Measurements from ENCODE around the gene UPK1A. TPM values are rescaled to one million over a fixed set of nuclear protein-coding genes. Genes with fewer than 3 reads are reported as not detected.
A peak's percentile ranks its signal among the peaks of the same experiment; 100 is the strongest.

The UPK1A gene
- polyA plus RNA-seq, 1 donor from 2014 or later, result not detected

DNA sequence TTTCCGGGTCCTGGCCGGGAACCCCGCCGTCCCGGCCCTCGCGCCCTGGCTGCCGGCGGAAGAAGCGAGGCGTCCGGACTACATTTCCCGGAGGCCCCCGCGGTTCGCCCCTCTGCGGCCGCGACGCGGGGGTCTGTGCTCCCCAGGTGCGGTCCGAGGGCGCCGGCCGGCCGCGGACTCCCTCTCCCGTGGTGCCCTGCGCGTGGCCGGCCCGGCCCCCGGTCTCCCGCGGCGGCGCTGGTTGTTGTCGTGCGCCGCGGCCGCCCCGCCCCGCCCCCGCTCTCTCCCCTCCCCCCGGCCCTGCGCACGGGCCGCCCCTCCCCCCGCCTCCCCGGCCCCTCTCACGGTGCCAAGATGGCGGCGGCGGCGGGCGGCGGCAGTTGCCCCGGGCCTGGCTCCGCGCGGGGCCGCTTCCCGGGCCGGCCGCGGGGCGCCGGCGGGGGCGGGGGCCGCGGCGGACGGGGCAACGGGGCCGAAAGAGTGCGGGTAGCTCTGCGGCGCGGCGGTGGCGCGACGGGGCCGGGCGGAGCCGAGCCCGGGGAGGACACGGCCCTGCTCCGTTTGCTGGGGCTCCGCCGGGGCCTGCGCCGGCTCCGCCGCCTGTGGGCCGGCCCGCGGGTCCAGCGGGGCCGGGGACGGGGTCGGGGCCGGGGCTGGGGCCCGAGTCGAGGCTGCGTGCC, 51.5 kb downstream of the UPK1A start, which contains the start of gene KMT2B:
TSS of gene KMT2B (plus strand) at position 339 of the 680 bp plus-strand sequence. CDS start at position 355, 16 bp downstream.
- peak within 1 kb of the TSS; percentile 76 for H3K4me2 ChIP-seq (ENCODE audit: low read length)
- H3K9me3 ChIP-seq (ENCODE audit: low read length), result no peaks in the 10 kb centered on the region
- H3K27ac ChIP-seq (ENCODE audit: low read length), result peak within 1 kb of the TSS; percentile 71
- H3K9me2 ChIP-seq (ENCODE audit: insufficient read depth, low read length), result no peaks in the 10 kb centered on the region
- no peaks in the 10 kb centered on the region for H3K36me3 ChIP-seq (ENCODE audit: insufficient read depth, low read length)
- peak within 1 kb of the TSS; percentile 82 for H3K9ac ChIP-seq (ENCODE audit: low read length)
- peak within 1 kb of the TSS; percentile 99 for H3K4me3 ChIP-seq (ENCODE audit: low read length)
- H3K79me2 ChIP-seq (replicated peaks; ENCODE audit: insufficient read depth, low read length), result peaks cover 22% of the 10 kb centered on the region
- TF ChIP-seq, protein P1, sequence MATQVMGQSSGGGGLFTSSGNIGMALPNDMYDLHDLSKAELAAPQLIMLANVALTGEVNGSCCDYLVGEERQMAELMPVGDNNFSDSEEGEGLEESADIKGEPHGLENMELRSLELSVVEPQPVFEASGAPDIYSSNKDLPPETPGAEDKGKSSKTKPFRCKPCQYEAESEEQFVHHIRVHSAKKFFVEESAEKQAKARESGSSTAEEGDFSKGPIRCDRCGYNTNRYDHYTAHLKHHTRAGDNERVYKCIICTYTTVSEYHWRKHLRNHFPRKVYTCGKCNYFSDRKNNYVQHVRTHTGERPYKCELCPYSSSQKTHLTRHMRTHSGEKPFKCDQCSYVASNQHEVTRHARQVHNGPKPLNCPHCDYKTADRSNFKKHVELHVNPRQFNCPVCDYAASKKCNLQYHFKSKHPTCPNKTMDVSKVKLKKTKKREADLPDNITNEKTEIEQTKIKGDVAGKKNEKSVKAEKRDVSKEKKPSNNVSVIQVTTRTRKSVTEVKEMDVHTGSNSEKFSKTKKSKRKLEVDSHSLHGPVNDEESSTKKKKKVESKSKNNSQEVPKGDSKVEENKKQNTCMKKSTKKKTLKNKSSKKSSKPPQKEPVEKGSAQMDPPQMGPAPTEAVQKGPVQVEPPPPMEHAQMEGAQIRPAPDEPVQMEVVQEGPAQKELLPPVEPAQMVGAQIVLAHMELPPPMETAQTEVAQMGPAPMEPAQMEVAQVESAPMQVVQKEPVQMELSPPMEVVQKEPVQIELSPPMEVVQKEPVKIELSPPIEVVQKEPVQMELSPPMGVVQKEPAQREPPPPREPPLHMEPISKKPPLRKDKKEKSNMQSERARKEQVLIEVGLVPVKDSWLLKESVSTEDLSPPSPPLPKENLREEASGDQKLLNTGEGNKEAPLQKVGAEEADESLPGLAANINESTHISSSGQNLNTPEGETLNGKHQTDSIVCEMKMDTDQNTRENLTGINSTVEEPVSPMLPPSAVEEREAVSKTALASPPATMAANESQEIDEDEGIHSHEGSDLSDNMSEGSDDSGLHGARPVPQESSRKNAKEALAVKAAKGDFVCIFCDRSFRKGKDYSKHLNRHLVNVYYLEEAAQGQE (IDR thresholded peaks at IDR 0.05; ENCODE audit: borderline replicate concordance), result no peak
- TF ChIP-seq MXI1 (conservative IDR thresholded peaks at IDR 0.05; ENCODE audit: poor library complexity, severe bottlenecking), result peak; percentile 74
- no peak for TF ChIP-seq SMC3 (conservative IDR thresholded peaks at IDR 0.05; ENCODE audit: poor library complexity)
- TF ChIP-seq EZH2 (IDR thresholded peaks at IDR 0.05; ENCODE audit: borderline replicate concordance, insufficient read depth, low read length, poor library complexity, severe bottlenecking), result no peak
- peak; percentile 41 for TF ChIP-seq EP300 (conservative IDR thresholded peaks at IDR 0.05; ENCODE audit: poor library complexity, severe bottlenecking)
- no peak for TF ChIP-seq TAF1 (IDR thresholded peaks at IDR 0.05; ENCODE audit: low read depth)
- TF ChIP-seq RAD21 (conservative IDR thresholded peaks at IDR 0.05), result no peak
- TF ChIP-seq, protein P2, sequence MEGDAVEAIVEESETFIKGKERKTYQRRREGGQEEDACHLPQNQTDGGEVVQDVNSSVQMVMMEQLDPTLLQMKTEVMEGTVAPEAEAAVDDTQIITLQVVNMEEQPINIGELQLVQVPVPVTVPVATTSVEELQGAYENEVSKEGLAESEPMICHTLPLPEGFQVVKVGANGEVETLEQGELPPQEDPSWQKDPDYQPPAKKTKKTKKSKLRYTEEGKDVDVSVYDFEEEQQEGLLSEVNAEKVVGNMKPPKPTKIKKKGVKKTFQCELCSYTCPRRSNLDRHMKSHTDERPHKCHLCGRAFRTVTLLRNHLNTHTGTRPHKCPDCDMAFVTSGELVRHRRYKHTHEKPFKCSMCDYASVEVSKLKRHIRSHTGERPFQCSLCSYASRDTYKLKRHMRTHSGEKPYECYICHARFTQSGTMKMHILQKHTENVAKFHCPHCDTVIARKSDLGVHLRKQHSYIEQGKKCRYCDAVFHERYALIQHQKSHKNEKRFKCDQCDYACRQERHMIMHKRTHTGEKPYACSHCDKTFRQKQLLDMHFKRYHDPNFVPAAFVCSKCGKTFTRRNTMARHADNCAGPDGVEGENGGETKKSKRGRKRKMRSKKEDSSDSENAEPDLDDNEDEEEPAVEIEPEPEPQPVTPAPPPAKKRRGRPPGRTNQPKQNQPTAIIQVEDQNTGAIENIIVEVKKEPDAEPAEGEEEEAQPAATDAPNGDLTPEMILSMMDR (IDR thresholded peaks at IDR 0.05; ENCODE audit: poor library complexity, severe bottlenecking), result no peak
- peak; percentile 62 for TF ChIP-seq POLR2AphosphoS5 (IDR thresholded peaks at IDR 0.05)
- no peaks in the 10 kb centered on the region for H3F3A ChIP-seq (ENCODE audit: insufficient read depth, low read length, poor library complexity, severe bottlenecking)
- no peaks in the 10 kb centered on the region for H4K20me1 ChIP-seq (ENCODE audit: insufficient read depth)
- no peaks in the 10 kb centered on the region for H3K27me3 ChIP-seq (ENCODE audit: insufficient read depth, low read depth, low read length)
- peak within 1 kb of the TSS; percentile 84 for H2AFZ ChIP-seq (ENCODE audit: low read depth, low read length)

DNA sequence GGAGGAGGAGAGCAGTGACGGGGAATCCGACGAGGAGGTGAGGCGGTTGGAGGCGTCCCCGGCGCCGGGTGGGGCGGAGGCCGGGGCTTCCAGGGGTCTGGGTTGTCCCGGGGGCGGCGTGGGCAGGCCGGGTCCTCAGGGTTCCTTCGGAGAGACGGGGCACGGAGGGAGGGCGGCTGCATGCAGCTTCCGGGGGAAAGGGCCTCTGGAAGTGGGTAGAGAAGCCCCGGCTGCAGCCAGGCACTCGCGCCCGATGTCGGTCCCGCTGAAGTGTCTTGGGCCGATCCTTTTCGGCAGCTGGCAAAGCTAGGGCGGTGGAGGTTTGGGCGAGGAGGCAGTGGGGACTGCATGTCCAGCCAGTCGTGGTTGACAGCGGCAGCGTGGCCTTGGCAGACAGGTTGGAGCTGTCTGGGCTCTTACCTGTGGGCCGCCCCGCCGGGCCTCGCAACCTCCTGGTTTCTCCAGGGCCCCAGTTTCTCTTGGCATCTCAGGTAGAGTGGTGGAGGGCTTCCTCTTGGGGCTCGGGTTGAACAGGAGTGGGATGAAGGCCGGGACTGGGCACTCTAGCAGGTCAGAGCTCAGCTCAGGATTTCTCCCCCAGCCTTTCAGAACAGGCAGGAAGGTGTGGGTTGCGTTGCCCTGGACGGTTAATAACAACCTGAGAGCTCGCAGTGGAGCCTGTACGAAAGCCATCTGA, 52.2 kb downstream of the UPK1A start:
- H3F3A ChIP-seq (ENCODE audit: insufficient read depth, low read length, poor library complexity, severe bottlenecking), result no peaks in the 10 kb centered on the region
- H3K9ac ChIP-seq (ENCODE audit: low read length), result peak overlapping the region; percentile 82
- H3K4me3 ChIP-seq (ENCODE audit: low read length), result peak overlapping the region; percentile 94
- H3K79me2 ChIP-seq (replicated peaks; ENCODE audit: insufficient read depth, low read length), result peaks cover 22% of the 10 kb centered on the region
- H3K27me3 ChIP-seq (ENCODE audit: insufficient read depth, low read depth, low read length), result no peaks in the 10 kb centered on the region
- no peaks in the 10 kb centered on the region for H4K20me1 ChIP-seq (ENCODE audit: insufficient read depth)
- peak overlapping the region; percentile 70 for H3K4me2 ChIP-seq (ENCODE audit: low read length)
- no peaks in the 10 kb centered on the region for H3K9me2 ChIP-seq (ENCODE audit: insufficient read depth, low read length)
- TF ChIP-seq SMC3 (conservative IDR thresholded peaks at IDR 0.05; ENCODE audit: poor library complexity), result no peak
- TF ChIP-seq MXI1 (conservative IDR thresholded peaks at IDR 0.05; ENCODE audit: poor library complexity, severe bottlenecking), result peak; percentile 24
- no peaks in the 10 kb centered on the region for H3K9me3 ChIP-seq (ENCODE audit: low read length)
- no peaks in the 10 kb centered on the region for H3K36me3 ChIP-seq (ENCODE audit: insufficient read depth, low read length)
- peak overlapping the region; percentile 70 for H3K27ac ChIP-seq (ENCODE audit: low read length)
- no peak overlapping the region for H2AFZ ChIP-seq (ENCODE audit: low read depth, low read length)

All from neural cell (in vitro differentiated cells).